Esophagus muscularis mucosa (tissue), 4 donors: ENCODE data around the gene TMEM174.

Source experiments
- CTCF ChIP-seq, 3 experiments: fragments of 200-600 bp in 2 of 3; fragments of 450-650 bp in 1 of 3; sonication (generic) in 2 of 3; IDR thresholded peaks; one replicate each; pipeline ENCODE4 v1.5.1; 2017 to 2019; ENCODE audit warnings: antibody characterized with exemption in 3 of 3, mild to moderate bottlenecking in 2 of 3, moderate library complexity in 1 of 3
- EP300 ChIP-seq: sonication (generic); formaldehyde crosslinking; IDR thresholded peaks from one replicate; pipeline ENCODE4 v1.6.1; 2017; ENCODE audit warnings: antibody characterized with exemption
- POLR2A ChIP-seq: fragments of 450-650 bp; IDR thresholded peaks from one replicate; pipeline ENCODE4 v1.6.1; 2017; ENCODE audit warnings: antibody characterized with exemption, moderate library complexity, mild to moderate bottlenecking, low read depth
- POLR2AphosphoS5 ChIP-seq, 2 donors: sonication (generic); formaldehyde crosslinking; IDR thresholded peaks; one replicate each; pipeline ENCODE4 v1.6.1; 2017; ENCODE audit warnings: antibody characterized with exemption in 2 of 2

GRCh38 chr5:73130811-73131210 is 42.2 kb upstream of the TMEM174 start:
- TF ChIP-seq POLR2A (no peak), CTCF (IDR thresholded peaks at IDR 0.05) (no peak), EP300 (no peak), POLR2AphosphoS5 (IDR thresholded peaks at IDR 0.05) (no peak)
